Measurements from ENCODE around the gene PRPF31. TPM values are rescaled to one million over a fixed set of nuclear protein-coding genes. Genes with fewer than 3 reads are reported as not detected.

The PRPF31 gene
- total and polyA plus RNA-seq, 2 of the 13 experiments (the other 11 are each of a cell fraction or from before 2014, with no cell fraction given): 23.8 to 63.8 TPM

DNA sequence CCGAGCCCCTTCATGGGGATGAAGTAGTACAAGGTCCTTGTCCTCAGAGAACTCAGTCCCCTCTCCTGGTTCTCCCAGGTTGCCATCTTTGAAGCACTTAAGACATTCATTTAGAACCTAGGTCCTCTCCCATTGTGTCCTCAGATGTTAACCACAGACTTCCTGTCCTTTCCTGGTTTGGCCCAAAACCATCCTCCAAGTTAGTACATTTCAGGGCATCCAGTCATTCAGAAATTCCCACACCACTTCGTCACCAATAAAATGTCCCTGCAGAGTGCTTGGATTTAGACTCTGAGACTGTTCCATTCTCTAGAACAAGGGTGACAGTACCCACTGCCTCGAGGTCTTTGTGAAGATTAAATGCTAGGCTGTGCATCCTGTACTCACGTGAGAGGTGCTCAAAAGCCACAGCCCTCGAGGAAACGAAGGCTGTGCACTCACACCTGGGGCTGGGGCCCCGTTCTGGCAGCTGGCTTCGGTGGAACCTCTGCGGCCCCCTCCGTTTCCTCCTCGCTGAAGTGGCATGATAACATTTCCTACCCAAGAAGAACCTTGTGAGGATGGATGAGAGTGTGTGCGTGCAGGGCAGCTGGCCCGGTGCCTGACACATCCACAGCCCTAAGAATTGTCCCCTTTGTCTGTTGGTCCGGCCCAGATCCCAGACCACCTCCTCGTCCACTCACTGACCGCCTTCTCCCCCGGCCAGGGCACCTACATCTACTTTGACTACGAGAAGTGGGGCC lies 39.2 kb downstream of the PRPF31 start:
- no peak overlapping the region for H2AFZ ChIP-seq (ENCODE audit: low read length)
- TSS peak; percentile 35 for BruUV-seq (replicated peaks)
- no peak for ATAC-seq
- intact Hi-C loops (cut with micrococcal nuclease; ENCODE audit: unreplicated experiment): no loop called here
- TF ChIP-seq ZNF232 (CRISPR knock-in tag; IDR thresholded peaks at IDR 0.05; ENCODE audit: borderline replicate concordance) (no peak), ZNF282 (IDR thresholded peaks at IDR 0.05; ENCODE audit: partially characterized antibody) (no peak), POLR2G (IDR thresholded peaks at IDR 0.05; ENCODE audit: low read depth, low read length) (peak; percentile 44), POLR2A (IDR thresholded peaks at IDR 0.05; ENCODE audit: insufficient read depth in 1 of 2, low read depth in 2 of 2, low read length in 2 of 2) (peak; percentile 6 to 51; a peak in 2 of 4 replicates), REL (CRISPR knock-in tag; conservative IDR thresholded peaks at IDR 0.05) (no peak), ZFYVE20 (CRISPR knock-in tag; IDR thresholded peaks at IDR 0.05; ENCODE audit: borderline replicate concordance, low read depth) (no peak)
- POLR2A ChIA-PET: no interaction called here
- CTCF ChIA-PET (ENCODE audit: low intra/inter-chr PET ratio, low total read pairs): no interaction called here
- H3K79me2 ChIP-seq (ENCODE audit: insufficient read depth, low read length): peaks cover 10% of the 10 kb centered on the region
- in situ Hi-C loops (cut with HindIII; ENCODE audit: extremely low pct_ligation_motif_present, low pct_unique_long_range_greater_than_20kb): no loop called here
- H3K4me3 ChIP-seq (replicated peaks in 1 of 3; ENCODE audit: insufficient read depth in 1 of 3, low read depth in 2 of 3, low read length in 3 of 3): no peak overlapping the region
- H3K9me3 ChIP-seq (ENCODE audit: low read length): no peaks in the 10 kb centered on the region
- 97% methylated on average over 16 of the region's 18 CpGs for WGBS (ENCODE audit: low lambda C conversion rate)
- FAIRE-seq: no peak
- DNase-seq (ENCODE audit: low spot score): no peak
- H3K9ac ChIP-seq (ENCODE audit: insufficient read depth, low read depth, low read length): no peak overlapping the region
- no peaks in the 10 kb centered on the region for H3K27me3 ChIP-seq (ENCODE audit: control insufficient read depth in 1 of 2, insufficient read depth in 2 of 2, low read length in 2 of 2)
- peaks cover 13% of the 10 kb centered on the region for H3K4me1 ChIP-seq (ENCODE audit: insufficient read depth, low read length)
- no peak overlapping the region for H3K27ac ChIP-seq (ENCODE audit: extremely low read length, insufficient read depth, low read length)
- H4K20me1 ChIP-seq (ENCODE audit: insufficient read depth, low read length): no peaks in the 10 kb centered on the region
- no peak overlapping the region for H3K4me2 ChIP-seq (ENCODE audit: low read depth, low read length)
- peaks cover 26 to 79% of the 10 kb centered on the region in 2 experiments for H3K36me3 ChIP-seq (replicated peaks in 1 of 2; ENCODE audit: control insufficient read depth in 1 of 2, insufficient read depth in 2 of 2, low read length in 2 of 2)

- no peak for ATAC-seq
- no TSS peak for BruUV-seq (replicated peaks)
- Histone ChIP-seq H4K20me1 (ENCODE audit: insufficient read depth, low read length) (no peaks in the 10 kb centered on the region), H3K36me3 (replicated peaks in 1 of 2; ENCODE audit: control insufficient read depth in 1 of 2, insufficient read depth in 2 of 2, low read length in 2 of 2) (peaks cover 24 to 70% of the 10 kb centered on the region in 2 experiments), H3K9ac (ENCODE audit: insufficient read depth, low read depth, low read length) (no peak overlapping the region), H3K4me3 (replicated peaks in 1 of 3; ENCODE audit: insufficient read depth in 1 of 3, low read depth in 2 of 3, low read length in 3 of 3) (no peak overlapping the region), H3K4me2 (ENCODE audit: low read depth, low read length) (no peak overlapping the region), H3K4me1 (ENCODE audit: insufficient read depth, low read length) (peaks cover 13% of the 10 kb centered on the region), H3K79me2 (ENCODE audit: insufficient read depth, low read length) (peaks cover 10% of the 10 kb centered on the region), H3K27ac (ENCODE audit: extremely low read length, insufficient read depth, low read length) (no peak overlapping the region), H3K27me3 (ENCODE audit: control insufficient read depth in 1 of 2, insufficient read depth in 2 of 2, low read length in 2 of 2) (no peaks in the 10 kb centered on the region; a peak in 1 of 5 replicates), H2AFZ (ENCODE audit: low read length) (no peak overlapping the region), H3K9me3 (ENCODE audit: low read length) (no peaks in the 10 kb centered on the region)
- 99% methylated on average over 17 of the region's 19 CpGs for WGBS (ENCODE audit: low lambda C conversion rate)
- FAIRE-seq: no peak
- POLR2A ChIA-PET: interaction anchor here (0.8 to 2.1 kb wide), 3 partner anchors 19 to 35 kb away, joined by 3 to 10 read pairs (median 3); partner anchors contain the start of genes CNOT3, MBOAT7 and TSEN34
- in situ Hi-C loops (cut with HindIII; ENCODE audit: extremely low pct_ligation_motif_present, low pct_unique_long_range_greater_than_20kb) (no loop called here), intact Hi-C loops (cut with micrococcal nuclease; ENCODE audit: unreplicated experiment) (no loop called here)
- CTCF ChIA-PET (ENCODE audit: low intra/inter-chr PET ratio, low total read pairs): no interaction called here
- DNase-seq (ENCODE audit: low spot score): no peak
- TF ChIP-seq TAF15 (IDR thresholded peaks at IDR 0.05; ENCODE audit: low read depth, low read length, poor library complexity, severe bottlenecking): peak; percentile 70
- peak; percentile 50 for TF ChIP-seq AGO1 (IDR thresholded peaks at IDR 0.05; ENCODE audit: low read depth, low read length, poor library complexity, severe bottlenecking)
- TF ChIP-seq AGO2 (optimal IDR thresholded peaks at IDR 0.05; ENCODE audit: low read depth, low read length): peak; percentile 90
- no peak for TF ChIP-seq ZNF766 (CRISPR knock-in tag; IDR thresholded peaks at IDR 0.05; ENCODE audit: borderline replicate concordance)
- no peak for TF ChIP-seq AFF4 (CRISPR knock-in tag; IDR thresholded peaks at IDR 0.05)
- peak; percentile 73 for TF ChIP-seq RBFOX2 (IDR thresholded peaks at IDR 0.05; ENCODE audit: low read depth, low read length)
Observed at GRCh38 chr19:54155694-54156093, 40.1 kb downstream of the PRPF31 start.
